CD1c-positive myeloid dendritic cell (primary cell): ENCODE results near the gene MT1X.
A peak's percentile ranks its signal among the peaks of the same experiment; 100 is the strongest.
"Not testable (repeated sequence)": the region's sequence is repeated elsewhere in the genome, so short reads cannot be mapped to it uniquely, and the experiment has no call there.

Experiments
- DNase-seq: peaks from one replicate; pipeline ENCODE4 v3.0.0-alpha.2; 2016; ENCODE audit errors: extremely low spot score

MT1X gene

GRCh38 chr16:56653218-56653617, 29.1 kb upstream of the MT1X start:
- no peak for DNase-seq

- peak; percentile 61 for DNase-seq
Observed at GRCh38 chr16:56657555-56658326, 24.5 kb upstream of the MT1X start, which contains the start of gene MT1F. TSS of gene MT1F (plus strand) at chr16:56657959. CDS start at chr16:56658059, 100 bp downstream.

DNA sequence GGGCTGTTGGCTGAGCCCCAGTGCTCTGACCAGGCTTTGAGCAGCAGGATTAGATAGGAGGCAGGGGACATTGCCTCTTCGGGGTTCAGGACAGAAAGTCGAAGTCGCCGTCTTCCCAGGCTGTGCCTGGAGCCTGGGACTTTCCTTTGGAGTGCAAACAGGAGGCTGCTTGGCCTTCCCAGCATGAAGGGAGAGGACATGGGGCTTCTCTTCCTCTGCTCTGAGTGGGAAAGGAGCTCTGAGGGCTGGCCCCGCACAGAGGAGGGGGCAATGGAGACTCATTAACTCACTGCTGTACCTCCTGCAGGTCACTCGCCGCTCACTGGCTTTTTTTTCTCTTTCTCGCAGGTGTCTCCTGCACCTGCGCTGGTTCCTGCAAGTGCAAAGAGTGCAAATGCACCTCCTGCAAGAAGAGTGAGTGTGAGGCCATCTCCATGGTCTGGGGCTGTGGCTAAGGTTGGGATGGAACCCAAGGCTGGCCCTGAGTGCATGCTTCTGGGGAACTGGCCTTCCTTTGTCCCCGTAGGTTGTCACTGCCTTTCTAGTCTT, 23.9 kb upstream of the MT1X start:
- no peak for DNase-seq

GRCh38 chr16:56662357-56663354, 19.6 kb upstream of the MT1X start:
- no peak for DNase-seq

DNA sequence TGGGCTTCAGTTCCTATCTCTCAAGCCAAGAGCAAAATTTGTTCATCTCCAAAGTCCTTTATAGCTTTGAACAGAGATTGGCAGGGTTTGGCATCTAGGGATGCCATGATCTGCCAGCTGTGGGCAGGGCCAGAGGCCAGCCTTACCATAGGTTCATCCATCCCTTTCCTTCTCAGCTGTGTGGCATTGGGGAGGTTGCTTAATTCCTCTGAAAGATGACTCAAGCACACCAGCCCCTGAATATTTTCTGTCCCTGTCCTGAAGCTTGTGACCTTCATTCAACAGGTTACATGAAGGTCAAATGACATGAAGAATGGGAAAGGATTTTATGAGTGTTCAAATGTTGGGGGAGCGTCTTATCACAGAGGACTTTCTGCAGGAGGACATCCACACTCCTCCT, 17.8 kb upstream of the MT1X start:
- DNase-seq: no peak

DNA sequence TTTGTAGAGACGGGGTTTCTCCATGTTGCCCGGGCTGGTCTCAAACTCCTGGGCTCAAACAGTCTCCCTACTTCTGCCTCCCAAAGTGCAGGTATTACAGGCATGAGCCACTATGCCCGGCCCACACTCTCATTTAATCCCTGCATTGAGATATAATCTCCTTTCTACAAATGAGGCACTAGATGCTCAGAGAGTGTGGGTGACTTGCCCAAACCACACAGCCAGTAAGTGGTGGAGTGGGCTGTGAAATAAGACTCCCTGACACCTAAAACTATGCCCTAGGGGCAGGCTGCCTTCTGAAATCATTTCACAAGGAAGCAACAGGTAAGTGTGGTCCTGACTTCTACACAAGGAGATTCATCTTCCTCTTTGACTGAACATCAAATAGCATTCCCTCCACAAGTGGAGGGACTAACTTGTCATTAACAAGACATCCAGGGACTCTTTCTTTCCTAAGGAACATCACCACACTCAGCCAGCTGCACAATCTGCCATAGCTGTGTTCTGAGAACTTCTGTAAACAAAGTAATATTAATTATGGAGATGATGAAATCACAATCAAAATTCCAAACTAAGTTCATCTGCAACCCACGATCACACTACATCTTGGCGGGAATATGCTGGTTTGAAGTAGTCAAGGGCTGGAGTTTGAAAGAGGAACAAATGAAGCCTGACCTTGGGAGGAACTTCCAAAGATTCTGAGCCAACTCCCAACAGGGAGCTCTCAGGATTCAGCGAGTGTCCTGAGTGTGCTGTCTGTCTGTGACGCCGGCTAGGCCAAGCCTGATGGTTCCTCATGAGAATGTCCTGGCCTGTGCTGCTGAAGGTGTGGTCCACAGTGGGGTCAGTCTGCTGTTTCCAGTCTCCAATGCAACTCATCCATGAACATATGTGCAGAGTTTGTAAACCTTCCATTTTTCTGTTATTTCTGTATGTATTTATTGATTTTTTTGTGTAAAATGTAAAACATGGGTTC, 16.7 kb upstream of the MT1X start:
- DNase-seq: not testable (repeated sequence)

- peak; percentile 78 for DNase-seq
Observed at GRCh38 chr16:56667581-56668571, 14.4 kb upstream of the MT1X start, which contains the start of gene MT1G. TSS of gene MT1G (minus strand) at chr16:56668065. CDS start at chr16:56667993, 72 bp downstream.

DNA sequence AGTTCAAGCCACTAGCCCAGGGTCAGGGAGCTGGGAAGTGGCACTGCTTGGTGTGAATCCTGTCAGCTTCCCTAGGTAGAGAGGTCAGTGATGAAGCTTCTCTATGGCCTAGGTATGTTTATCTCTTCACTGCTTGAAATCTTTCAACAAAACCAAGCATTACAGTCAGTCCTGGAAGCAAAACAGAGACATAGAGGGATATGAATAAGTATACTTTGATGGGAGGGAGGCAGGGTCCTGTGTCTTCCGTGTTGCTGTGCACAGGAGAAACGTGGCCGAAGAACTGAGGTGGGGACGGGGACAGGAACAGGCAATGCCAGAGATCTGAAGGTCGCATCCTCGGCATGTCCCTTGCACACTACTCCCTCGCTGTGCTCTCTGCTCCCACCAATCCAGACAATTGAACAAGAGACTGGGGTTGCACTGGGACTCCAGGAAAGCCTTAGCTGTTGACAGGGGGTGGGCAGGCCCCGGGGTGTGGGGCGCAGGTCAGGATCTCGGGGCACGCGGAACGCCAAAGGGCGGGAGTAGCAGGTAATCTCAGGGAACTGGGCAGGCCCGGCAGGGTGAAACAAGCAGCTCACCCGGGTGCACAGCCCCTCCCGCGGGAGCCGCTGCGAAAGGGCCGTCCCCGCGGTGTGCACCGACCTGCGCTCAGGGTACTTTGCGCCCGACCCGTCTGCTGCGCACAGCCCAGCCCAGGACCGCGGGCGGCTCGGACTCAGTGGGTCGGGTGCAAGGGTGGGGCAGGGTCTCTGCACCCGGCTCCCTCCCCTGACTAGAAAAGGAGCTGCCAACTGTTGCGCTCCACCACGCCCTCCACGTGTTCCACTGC, 13.0 kb upstream of the MT1X start, which contains the start of gene MT1H:
TSS of gene MT1H (plus strand) at position 810 of the 835 bp plus-strand sequence. CDS start 71 bp downstream, outside the sequence.
- no peak for DNase-seq

DNA sequence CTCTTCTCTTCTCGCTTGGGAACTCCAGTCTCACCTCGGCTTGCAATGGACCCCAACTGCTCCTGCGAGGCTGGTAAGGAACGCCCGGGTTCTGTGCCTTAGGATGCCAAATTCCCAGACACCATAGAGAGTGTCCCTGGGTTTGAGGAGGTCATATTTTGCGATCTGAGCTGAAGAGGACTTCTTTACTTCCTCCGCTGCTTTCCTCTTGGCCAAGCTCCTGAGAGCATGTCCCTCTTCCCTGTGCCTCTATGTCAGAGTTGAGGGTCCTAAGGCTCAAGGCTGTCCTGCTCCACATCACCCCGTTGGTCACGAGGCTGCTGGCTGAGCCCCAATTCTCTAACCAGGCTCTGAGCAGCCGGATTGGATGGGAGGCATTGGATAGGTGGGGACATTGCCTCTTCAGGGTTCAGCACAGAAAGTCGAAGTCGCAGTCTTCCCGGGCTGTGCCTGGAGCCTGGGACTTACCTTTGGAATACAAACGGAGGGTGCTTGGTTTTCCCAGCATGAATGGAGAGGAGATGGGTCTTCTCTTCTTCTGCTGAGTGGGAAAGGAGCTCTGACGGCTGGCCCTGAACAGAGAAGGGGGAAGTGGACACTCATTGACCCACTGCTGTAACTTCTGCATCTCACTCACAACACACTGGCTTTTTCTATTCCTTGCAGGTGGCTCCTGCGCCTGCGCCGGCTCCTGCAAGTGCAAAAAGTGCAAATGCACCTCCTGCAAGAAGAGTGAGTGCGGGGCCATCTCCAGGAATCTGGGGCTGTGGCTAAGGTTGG, 12.2 kb upstream of the MT1X start:
- DNase-seq: peak; percentile 45

- no peak for DNase-seq
Observed at GRCh38 chr16:56670620-56670934, 11.7 kb upstream of the MT1X start.

DNA sequence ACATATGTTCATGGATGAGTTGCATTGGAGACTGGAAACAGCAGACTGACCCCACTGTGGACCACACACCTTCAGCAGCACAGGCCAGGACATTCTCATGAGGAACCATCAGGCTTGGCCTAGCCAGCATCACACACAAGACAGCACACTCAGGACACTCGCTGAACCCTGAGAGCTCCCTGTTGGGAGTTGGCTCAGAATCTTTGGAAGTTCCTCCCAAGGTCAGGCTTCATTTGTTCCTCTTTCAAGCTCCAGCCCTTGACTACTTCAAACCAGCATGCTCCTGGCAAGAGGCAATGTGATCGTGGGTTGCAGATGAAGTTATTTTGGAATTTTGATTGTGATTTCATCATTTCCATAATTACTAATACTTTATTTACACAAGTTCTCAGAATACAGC, 10.6 kb upstream of the MT1X start:
- DNase-seq: peak; percentile 28

GRCh38 chr16:56672171-56672570, 10.1 kb upstream of the MT1X start:
- not testable (repeated sequence) for DNase-seq

- DNase-seq: no peak
Observed at GRCh38 chr16:56672761-56673536, 9.3 kb upstream of the MT1X start.

GRCh38 chr16:56673921-56674320, 8.3 kb upstream of the MT1X start:
- DNase-seq: peak; percentile 39

DNA sequence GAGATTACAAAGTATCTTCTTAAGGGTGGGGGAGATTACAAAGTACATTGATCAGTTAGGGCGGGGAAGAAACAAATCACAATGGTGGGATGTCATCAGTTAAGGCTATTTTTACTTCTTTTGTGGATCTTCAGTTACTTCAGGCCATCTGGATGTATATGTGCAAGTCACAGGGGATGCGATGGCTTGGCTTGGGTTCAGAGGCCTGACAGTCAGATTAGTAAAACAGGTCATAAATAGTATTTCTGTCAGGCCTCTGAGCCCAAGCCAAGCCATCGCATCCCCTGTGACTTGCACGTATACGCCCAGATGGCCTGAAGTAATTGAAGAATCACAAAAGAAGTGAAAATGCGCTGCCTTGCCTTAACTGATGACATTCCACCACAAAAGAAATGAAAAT, 7.7 kb upstream of the MT1X start:
- DNase-seq: not testable (repeated sequence)

GRCh38 chr16:56675685-56676210, 6.5 kb upstream of the MT1X start:
- DNase-seq: peak; percentile 41

GRCh38 chr16:56677474-56677873, 4.8 kb upstream of the MT1X start:
- no peak for DNase-seq
